Measurements from ENCODE around the gene CRTC3. TPM values are rescaled to one million over a fixed set of nuclear protein-coding genes. Genes with fewer than 3 reads are reported as not detected.

CRTC3 gene
- total RNA-seq, 1 experiment from 2014 or later = 3.9 TPM

DNA sequence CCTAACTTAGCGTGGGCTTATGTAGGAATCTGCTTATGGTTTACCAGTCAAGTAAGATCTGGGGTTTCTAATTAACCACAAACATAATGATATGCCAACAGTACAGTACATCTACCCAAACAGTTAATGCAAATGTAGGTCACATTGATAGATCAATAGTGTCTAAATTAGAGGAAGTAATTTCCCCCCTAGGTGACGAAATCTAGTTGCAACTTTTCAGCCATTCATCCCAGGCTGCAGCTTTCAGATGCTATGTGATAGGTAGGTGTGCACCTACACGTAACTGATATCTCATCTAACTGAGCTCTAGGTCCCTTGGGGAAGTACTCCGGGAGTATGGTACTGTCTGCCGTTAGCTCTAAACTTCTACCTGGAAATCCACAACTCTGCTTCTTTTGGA, 57.2 kb downstream of the CRTC3 start:
- H3K4me3 Mint-ChIP-seq = no peak overlapping the region
- Histone ChIP-seq H3K56ac (ENCODE audit: insufficient read length, low read depth, low read length) (no peak overlapping the region), H3K14ac (ENCODE audit: insufficient read depth, low read length) (no peak overlapping the region), H3K23me2 (ENCODE audit: insufficient read length, low read depth, low read length, poor library complexity, severe bottlenecking) (no peaks in the 10 kb centered on the region), H3K27ac (ENCODE audit: insufficient read length, low read depth, low read length) (no peak overlapping the region), H4K20me1 (ENCODE audit: control insufficient read depth, insufficient read depth, insufficient read length) (no peaks in the 10 kb centered on the region), H3K9ac (ENCODE audit: extremely low read depth, insufficient read length, low read length) (no peak overlapping the region), H3K23ac (ENCODE audit: insufficient read length, low read depth, low read length) (no peak overlapping the region), H2BK120ac (ENCODE audit: low read depth, low read length, poor library complexity, severe bottlenecking) (no peak overlapping the region), H4K8ac (replicated peaks; ENCODE audit: insufficient read length, low read depth, low read length) (no peak overlapping the region), H2AFZ (ENCODE audit: low read length) (no peak overlapping the region), H2BK15ac (ENCODE audit: low read depth, low read length) (no peak overlapping the region), H3K79me1 (ENCODE audit: insufficient read depth, low read depth, low read length, poor library complexity, severe bottlenecking) (peaks cover 3% of the 10 kb centered on the region), H3K4me2 (ENCODE audit: insufficient read depth, insufficient read length, low read length) (no peak overlapping the region), H3K4me1 (ENCODE audit: insufficient read depth, low read length) (peaks cover 6% of the 10 kb centered on the region), H2BK5ac (ENCODE audit: insufficient read length, low read length) (no peak overlapping the region), H2BK12ac (ENCODE audit: insufficient read length, low read depth, low read length) (no peak overlapping the region), H3K4ac (ENCODE audit: low read depth, low read length) (no peak overlapping the region), H2BK20ac (ENCODE audit: low read depth, low read length, poor library complexity, severe bottlenecking) (no peak overlapping the region), H3K79me2 (ENCODE audit: insufficient read depth, low read length) (no peaks in the 10 kb centered on the region), H3K18ac (ENCODE audit: insufficient read length, low read depth, low read length) (no peak overlapping the region), H3K27me3 (ENCODE audit: insufficient read depth, low read length) (peaks cover 7% of the 10 kb centered on the region), H3T11ph (ENCODE audit: low read length) (no peak overlapping the region), H4K5ac (ENCODE audit: insufficient read length, low read depth, low read length) (no peak overlapping the region), H2AK5ac (ENCODE audit: insufficient read length, low read length) (no peak overlapping the region), H3K9me3 (ENCODE audit: control insufficient read depth, low read depth, low read length) (no peaks in the 10 kb centered on the region), H4K91ac (ENCODE audit: insufficient read length, low read depth, low read length) (no peak overlapping the region)
- H3K4me1 Mint-ChIP-seq = peaks cover 26 to 37% of the 10 kb centered on the region in 2 experiments
- no peaks in the 10 kb centered on the region for H3K9me3 Mint-ChIP-seq
- no CpG with 5 or more reads among the region's 5 CpGs for WGBS (ENCODE audit: extremely low coverage, insufficient read length, low lambda C conversion rate)
- H3K27me3 Mint-ChIP-seq (ENCODE audit: low read depth) = peaks cover 47% of the 10 kb centered on the region
- no peak for DNase-seq
- H3K27ac Mint-ChIP-seq = no peak overlapping the region
- no peaks in the 10 kb centered on the region for H3K36me3 Mint-ChIP-seq (ENCODE audit: insufficient read depth in 1 of 3, low read depth in 3 of 3)
- TF ChIP-seq, protein P1, sequence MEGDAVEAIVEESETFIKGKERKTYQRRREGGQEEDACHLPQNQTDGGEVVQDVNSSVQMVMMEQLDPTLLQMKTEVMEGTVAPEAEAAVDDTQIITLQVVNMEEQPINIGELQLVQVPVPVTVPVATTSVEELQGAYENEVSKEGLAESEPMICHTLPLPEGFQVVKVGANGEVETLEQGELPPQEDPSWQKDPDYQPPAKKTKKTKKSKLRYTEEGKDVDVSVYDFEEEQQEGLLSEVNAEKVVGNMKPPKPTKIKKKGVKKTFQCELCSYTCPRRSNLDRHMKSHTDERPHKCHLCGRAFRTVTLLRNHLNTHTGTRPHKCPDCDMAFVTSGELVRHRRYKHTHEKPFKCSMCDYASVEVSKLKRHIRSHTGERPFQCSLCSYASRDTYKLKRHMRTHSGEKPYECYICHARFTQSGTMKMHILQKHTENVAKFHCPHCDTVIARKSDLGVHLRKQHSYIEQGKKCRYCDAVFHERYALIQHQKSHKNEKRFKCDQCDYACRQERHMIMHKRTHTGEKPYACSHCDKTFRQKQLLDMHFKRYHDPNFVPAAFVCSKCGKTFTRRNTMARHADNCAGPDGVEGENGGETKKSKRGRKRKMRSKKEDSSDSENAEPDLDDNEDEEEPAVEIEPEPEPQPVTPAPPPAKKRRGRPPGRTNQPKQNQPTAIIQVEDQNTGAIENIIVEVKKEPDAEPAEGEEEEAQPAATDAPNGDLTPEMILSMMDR (conservative IDR thresholded peaks at IDR 0.05) = no peak
